ENCODE data around the gene HPX. TPM values are rescaled to one million over a fixed set of nuclear protein-coding genes. Genes with fewer than 3 reads are reported as not detected.
A peak's percentile ranks its signal among the peaks of the same experiment; 100 is the strongest.

The HPX gene
- polyA plus RNA-seq, 2 of the 4 experiments (the other 2 are of a cell fraction), result 0.66 to 0.70 TPM

- TF ChIP-seq REST (IDR thresholded peaks at IDR 0.05) (no peak), NPAS2 (CRISPR knock-in tag; IDR thresholded peaks at IDR 0.05; ENCODE audit: borderline replicate concordance) (no peak), EP300 (IDR thresholded peaks at IDR 0.05) (no peak), SMC3 (IDR thresholded peaks at IDR 0.05) (no peak), HMGXB4 (CRISPR knock-in tag; IDR thresholded peaks at IDR 0.05; ENCODE audit: borderline replicate concordance) (no peak)
These were observed 35.6 kb downstream of the HPX start (continued) for GRCh38 chr11:6405052-6405667.

- CTCF ChIA-PET, result interaction anchor here (1.0 to 2.8 kb wide), 7 partner anchors 14 to 72 kb away, joined by 3 to 9 read pairs (median 4); partner anchors contain the start of gene SMPD1
- ATAC-seq (peak; percentile 22 to 29; a peak in 3 of 6 replicates), DNase-seq (ENCODE audit: low read depth in 1 of 2, low spot score in 1 of 2) (no peak), FAIRE-seq (no peak)
- no peak overlapping the region for H3K4me2 ChIP-seq
- TF ChIP-seq POLR2AphosphoS2 (conservative IDR thresholded peaks at IDR 0.05; ENCODE audit: low read length) (no peak), HOXA7 (CRISPR knock-in tag; IDR thresholded peaks at IDR 0.05) (no peak), MAFK (IDR thresholded peaks at IDR 0.05; ENCODE audit: partially characterized antibody) (no peak), HEYL (CRISPR knock-in tag; IDR thresholded peaks at IDR 0.05) (no peak), REST (IDR thresholded peaks at IDR 0.05) (no peak), TP53 (CRISPR knock-in tag; IDR thresholded peaks at IDR 0.05) (no peak), FOXS1 (CRISPR knock-in tag; IDR thresholded peaks at IDR 0.05) (no peak), SMC3 (IDR thresholded peaks at IDR 0.05) (no peak), HDAC2 (IDR thresholded peaks at IDR 0.05) (no peak)
- H3K27ac ChIP-seq, result no peak overlapping the region
- no peak overlapping the region for H3K4me3 ChIP-seq
- no peaks in the 10 kb centered on the region for H3K9me3 ChIP-seq
- WGBS (ENCODE audit: missing lambda C conversion rate), result 82% methylated on average over 15 of the region's 16 CpGs
- POLR2A ChIA-PET, result no interaction called here
- H3K4me1 ChIP-seq, result no peaks in the 10 kb centered on the region
These were observed 36.3 kb downstream of the HPX start for GRCh38 chr11:6404342-6405051.

GRCh38 chr11:6403539-6403938, 37.2 kb downstream of the HPX start:
- ChIA-PET POLR2A (no interaction called here), CTCF (interaction anchor here (0.8 to 1.7 kb wide), 7 partner anchors 16 to 280 kb away, joined by 3 to 6 read pairs (median 3); partner anchors contain the start of gene MRPL17)
- Histone ChIP-seq H3K4me2 (no peak overlapping the region), H3K27ac (no peak overlapping the region), H3K4me1 (no peaks in the 10 kb centered on the region), H3K9me3 (no peaks in the 10 kb centered on the region), H3K4me3 (no peak overlapping the region)
- DNase-seq (ENCODE audit: low read depth in 1 of 2, low spot score in 1 of 2), result no peak
- ATAC-seq, result no peak
- FAIRE-seq, result no peak
- 82% methylated on average over 3 of the region's 8 CpGs for WGBS (ENCODE audit: missing lambda C conversion rate)
- TF ChIP-seq CHD4 (IDR thresholded peaks at IDR 0.05; ENCODE audit: borderline replicate concordance), result no peak
- TF ChIP-seq HDAC2 (IDR thresholded peaks at IDR 0.05), result no peak
- TF ChIP-seq NPAS2 (CRISPR knock-in tag; IDR thresholded peaks at IDR 0.05; ENCODE audit: borderline replicate concordance), result no peak
- TF ChIP-seq ELK1 (IDR thresholded peaks at IDR 0.05; ENCODE audit: low read depth, low read length), result no peak
- TF ChIP-seq SREBF2 (IDR thresholded peaks at IDR 0.05), result no peak
- no peak for TF ChIP-seq NFE2L2 (conservative IDR thresholded peaks at IDR 0.05; ENCODE audit: low read length)
- no peak for TF ChIP-seq RAD21 (conservative IDR thresholded peaks at IDR 0.05 in 1 of 2, IDR thresholded peaks at IDR 0.05 in 1 of 2)
- TF ChIP-seq BCL3 (IDR thresholded peaks at IDR 0.05), result no peak
- no peak for TF ChIP-seq ZC3H11A (IDR thresholded peaks at IDR 0.05)
- TF ChIP-seq HES2 (IDR thresholded peaks at IDR 0.05), result no peak
- TF ChIP-seq RARB (CRISPR knock-in tag; IDR thresholded peaks at IDR 0.05), result no peak
